ENCODE data around the gene TXNDC17. TPM values are rescaled to one million over a fixed set of nuclear protein-coding genes. Genes with fewer than 3 reads are reported as not detected.

Gene TXNDC17
- total and polyA plus RNA-seq, 2 of the 4 experiments (the other 2 are of a cell fraction), result 45.0 to 494 TPM

DNA sequence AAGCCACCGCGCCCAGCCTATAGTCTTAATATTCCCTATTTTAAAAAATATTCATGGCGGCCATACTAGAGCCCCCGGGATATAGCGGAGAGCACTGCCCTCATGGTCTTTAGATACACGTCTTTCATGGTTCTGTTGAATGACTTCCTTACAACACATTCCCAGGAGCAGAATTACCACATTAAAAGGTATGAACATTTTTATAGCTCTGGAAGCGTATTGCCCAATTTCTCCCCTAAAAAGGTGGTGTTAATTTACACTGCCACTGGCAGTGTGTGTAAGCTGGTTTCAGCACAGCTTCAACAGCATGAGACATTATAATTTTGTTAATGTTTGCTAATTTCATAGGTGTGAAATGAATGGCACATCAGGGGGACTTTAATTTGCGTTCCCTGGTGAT lies 29.7 kb downstream of the TXNDC17 start:
- CTCF ChIA-PET, result no interaction called here
- Histone ChIP-seq H3K4ac (ENCODE audit: low read depth, low read length) (no peak overlapping the region), H2AK9ac (replicated peaks; ENCODE audit: low read depth, low read length, poor library complexity) (no peak overlapping the region), H3K4me3 (ENCODE audit: insufficient read depth, low read depth, low read length) (no peak overlapping the region), H3K79me1 (ENCODE audit: low read depth in 1 of 2, low read length in 2 of 2) (no peaks in the 10 kb centered on the region), H3K56ac (ENCODE audit: extremely low read depth, insufficient read depth, low read length) (no peak overlapping the region), H3K4me2 (ENCODE audit: low read depth, low read length) (no peak overlapping the region), H4K91ac (ENCODE audit: insufficient read depth, low read depth, low read length) (no peak overlapping the region), H4K20me1 (ENCODE audit: insufficient read depth, low read length) (no peaks in the 10 kb centered on the region), H4K8ac (ENCODE audit: low read depth in 2 of 2, low read length in 2 of 2) (no peak overlapping the region), H3K9me1 (ENCODE audit: insufficient read depth, low read length) (no peaks in the 10 kb centered on the region), H3K36me3 (ENCODE audit: control insufficient read depth, insufficient read depth, low read length) (no peaks in the 10 kb centered on the region), H3K9ac (ENCODE audit: low read depth, low read length) (no peak overlapping the region), H2BK20ac (ENCODE audit: low read depth, low read length) (no peak overlapping the region), H2BK15ac (ENCODE audit: low read depth, low read length) (no peak overlapping the region), H3K27me3 (ENCODE audit: control insufficient read depth, insufficient read depth, low read length) (peaks cover 23% of the 10 kb centered on the region), H3K9me3 (ENCODE audit: control insufficient read depth, insufficient read depth, low read length) (no peaks in the 10 kb centered on the region), H3K14ac (replicated peaks; ENCODE audit: low read depth, low read length) (no peak overlapping the region), H2BK5ac (ENCODE audit: low read depth, low read length, poor library complexity, severe bottlenecking) (no peak overlapping the region), H4K5ac (ENCODE audit: low read depth, low read length) (no peak overlapping the region), H3K27ac (ENCODE audit: insufficient read depth, low read length) (no peak overlapping the region), H3K18ac (ENCODE audit: low read depth, low read length) (no peak overlapping the region), H3K4me1 (ENCODE audit: control insufficient read depth, insufficient read depth, low read length) (no peaks in the 10 kb centered on the region), H2BK120ac (ENCODE audit: low read depth, low read length) (no peak overlapping the region), H3K23ac (ENCODE audit: low read depth, low read length) (no peak overlapping the region), H2AFZ (replicated peaks; ENCODE audit: low read length, poor library complexity) (no peak overlapping the region), H2AK5ac (ENCODE audit: low read depth, low read length) (no peak overlapping the region)
- no peak for ATAC-seq (ENCODE audit: low read depth)
- DNase-seq, result no peak
- no CpG with 5 or more reads among the region's 8 CpGs for WGBS, 2 experiments (ENCODE audit: extremely low coverage in 2 of 2, insufficient read length in 1 of 2)
- dilution Hi-C loops (cut with HindIII; ENCODE audit: low sequenced_read_pairs, unreplicated experiment), result no loop called here
- in situ Hi-C loops (cut with MboI; ENCODE audit: low sequenced_read_pairs), result no loop called here
- TF ChIP-seq MXI1 (IDR thresholded peaks at IDR 0.05; ENCODE audit: borderline replicate concordance, low read depth, low read length), result no peak
- TF ChIP-seq RFX5 (IDR thresholded peaks at IDR 0.05; ENCODE audit: low read depth, low read length), result no peak
- TF ChIP-seq SMC3 (IDR thresholded peaks at IDR 0.05; ENCODE audit: low read depth, low read length), result no peak
- TF ChIP-seq FOS (IDR thresholded peaks at IDR 0.05; ENCODE audit: low read depth, low read length), result no peak
- TF ChIP-seq, protein P1, sequence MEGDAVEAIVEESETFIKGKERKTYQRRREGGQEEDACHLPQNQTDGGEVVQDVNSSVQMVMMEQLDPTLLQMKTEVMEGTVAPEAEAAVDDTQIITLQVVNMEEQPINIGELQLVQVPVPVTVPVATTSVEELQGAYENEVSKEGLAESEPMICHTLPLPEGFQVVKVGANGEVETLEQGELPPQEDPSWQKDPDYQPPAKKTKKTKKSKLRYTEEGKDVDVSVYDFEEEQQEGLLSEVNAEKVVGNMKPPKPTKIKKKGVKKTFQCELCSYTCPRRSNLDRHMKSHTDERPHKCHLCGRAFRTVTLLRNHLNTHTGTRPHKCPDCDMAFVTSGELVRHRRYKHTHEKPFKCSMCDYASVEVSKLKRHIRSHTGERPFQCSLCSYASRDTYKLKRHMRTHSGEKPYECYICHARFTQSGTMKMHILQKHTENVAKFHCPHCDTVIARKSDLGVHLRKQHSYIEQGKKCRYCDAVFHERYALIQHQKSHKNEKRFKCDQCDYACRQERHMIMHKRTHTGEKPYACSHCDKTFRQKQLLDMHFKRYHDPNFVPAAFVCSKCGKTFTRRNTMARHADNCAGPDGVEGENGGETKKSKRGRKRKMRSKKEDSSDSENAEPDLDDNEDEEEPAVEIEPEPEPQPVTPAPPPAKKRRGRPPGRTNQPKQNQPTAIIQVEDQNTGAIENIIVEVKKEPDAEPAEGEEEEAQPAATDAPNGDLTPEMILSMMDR (conservative IDR thresholded peaks at IDR 0.05; ENCODE audit: low read depth, low read length), result no peak
- no peak for TF ChIP-seq MAZ (IDR thresholded peaks at IDR 0.05; ENCODE audit: borderline replicate concordance, low read depth, low read length)
- TF ChIP-seq, protein P2, sequence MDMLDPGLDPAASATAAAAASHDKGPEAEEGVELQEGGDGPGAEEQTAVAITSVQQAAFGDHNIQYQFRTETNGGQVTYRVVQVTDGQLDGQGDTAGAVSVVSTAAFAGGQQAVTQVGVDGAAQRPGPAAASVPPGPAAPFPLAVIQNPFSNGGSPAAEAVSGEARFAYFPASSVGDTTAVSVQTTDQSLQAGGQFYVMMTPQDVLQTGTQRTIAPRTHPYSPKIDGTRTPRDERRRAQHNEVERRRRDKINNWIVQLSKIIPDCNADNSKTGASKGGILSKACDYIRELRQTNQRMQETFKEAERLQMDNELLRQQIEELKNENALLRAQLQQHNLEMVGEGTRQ (IDR thresholded peaks at IDR 0.05; ENCODE audit: low read depth, low read length), result no peak
- TF ChIP-seq RAD21 (IDR thresholded peaks at IDR 0.05; ENCODE audit: low read length), result no peak
- no peak for TF ChIP-seq NFE2L2 (IDR thresholded peaks at IDR 0.05; ENCODE audit: low read depth, low read length)
- intact Hi-C loops (cut with micrococcal nuclease), result no loop called here
- POLR2A ChIA-PET (ENCODE audit: unreplicated experiment), result no interaction called here
- BruUV-seq (replicated peaks), result no TSS peak

All from IMR-90 (cell line).